ENCODE data around the gene BRICD5. TPM values are rescaled to one million over a fixed set of nuclear protein-coding genes. Genes with fewer than 3 reads are reported as not detected.
A peak's percentile ranks its signal among the peaks of the same experiment; 100 is the strongest.
"Not testable (repeated sequence)": the region's sequence is repeated elsewhere in the genome, so short reads cannot be mapped to it uniquely, and the experiment has no call there.

BRICD5 gene
- total RNA-seq, 3 donors from 2014 or later = 8.4 to 12.3 (median 12.1) TPM

- DNase-seq = no peak
- intact Hi-C loops (cut with DNase I, micrococcal nuclease) = no loop called here
Measured at GRCh38 chr16:2206780-2207433, 3.8 kb downstream of the BRICD5 start.

GRCh38 chr16:2206420-2206779 is 4.3 kb downstream of the BRICD5 start:
- no peak overlapping the region for H3K4me3 ChIP-seq
- intact Hi-C loops (cut with DNase I, micrococcal nuclease) = no loop called here
- H3K4me1 ChIP-seq (ENCODE audit: low read depth) = peaks cover 13% of the 10 kb centered on the region
- ATAC-seq (no peak), DNase-seq (no peak)
- no peak for TF ChIP-seq CTCF (IDR thresholded peaks at IDR 0.05)
- no peaks in the 10 kb centered on the region for H3K9me3 ChIP-seq
- no peaks in the 10 kb centered on the region for H3K36me3 ChIP-seq (ENCODE audit: low read depth)

More at GRCh38 chr16:2206780-2207433, 3.8 kb downstream of the BRICD5 start:
- Histone ChIP-seq H3K4me1 (ENCODE audit: low read depth) (peaks cover 13% of the 10 kb centered on the region), H3K4me3 (no peak overlapping the region), H3K9me3 (no peaks in the 10 kb centered on the region), H3K36me3 (ENCODE audit: low read depth) (no peaks in the 10 kb centered on the region)
- TF ChIP-seq CTCF (IDR thresholded peaks at IDR 0.05) = no peak
- ATAC-seq = no peak

- intact Hi-C loops (cut with DNase I, micrococcal nuclease) = no loop called here
- Histone ChIP-seq H3K36me3 (ENCODE audit: low read depth) (no peaks in the 10 kb centered on the region), H3K9me3 (no peaks in the 10 kb centered on the region), H3K4me1 (ENCODE audit: low read depth) (peaks cover 13% of the 10 kb centered on the region), H3K4me3 (peak overlapping the region; percentile 65)
- ATAC-seq (peak; percentile 24), DNase-seq (peak; percentile 59 to 77 (median 59))
- no peak for TF ChIP-seq CTCF (IDR thresholded peaks at IDR 0.05)
Measured at GRCh38 chr16:2205967-2206313, 4.7 kb downstream of the BRICD5 start.

GRCh38 chr16:2205104-2205966 is 5.3 kb downstream of the BRICD5 start, which contains the start of gene MLST8:
Gene MLST8 (plus strand): TSS chr16:2205454. CDS start chr16:2206086, 632 bp downstream.
- ATAC-seq = peak; percentile 97
- TF ChIP-seq CTCF (IDR thresholded peaks at IDR 0.05) = no peak
- H3K4me3 ChIP-seq = peak within 1 kb of the TSS; percentile 65
- no peaks in the 10 kb centered on the region for H3K9me3 ChIP-seq
- intact Hi-C loops (cut with DNase I, micrococcal nuclease) = no loop called here
- H3K36me3 ChIP-seq (ENCODE audit: low read depth) = no peaks in the 10 kb centered on the region
- peak; percentile 85 to 92 (median 91) for DNase-seq
- H3K4me1 ChIP-seq (ENCODE audit: low read depth) = peaks cover 13% of the 10 kb centered on the region

- H3K9me3 ChIP-seq = no peaks in the 10 kb centered on the region
- H3K4me1 ChIP-seq (ENCODE audit: low read depth) = peaks cover 13% of the 10 kb centered on the region
- peak overlapping the region; percentile 65 for H3K4me3 ChIP-seq
- intact Hi-C loops (cut with DNase I, micrococcal nuclease) = no loop called here
- no peak for ATAC-seq
- TF ChIP-seq CTCF (IDR thresholded peaks at IDR 0.05) = no peak
- DNase-seq = no peak
- no peaks in the 10 kb centered on the region for H3K36me3 ChIP-seq (ENCODE audit: low read depth)
Measured at GRCh38 chr16:2204416-2205103, 6.1 kb downstream of the BRICD5 start.

- intact Hi-C loops (cut with DNase I, micrococcal nuclease); H3K9me3 ChIP-seq; H3K36me3 ChIP-seq (ENCODE audit: low read depth); DNase-seq; ATAC-seq; H3K4me3 ChIP-seq: not testable (repeated sequence)
- H3K4me1 ChIP-seq (ENCODE audit: low read depth) = peaks cover 13% of the 10 kb centered on the region
Measured at GRCh38 chr16:2203119-2203688, 7.5 kb downstream of the BRICD5 start.

Data from mucosa of descending colon (tissue), 3 donors.